Activated T-cell treated with anti-CD3 and anti-CD28 coated beads, Interleukin-2, amount 50 U/mL, for 48 hours (primary cell): ENCODE measurements around the gene SSTR4.

ENCODE experiments used
- DNase-seq, 2 experiments: peaks; one replicate each; pipeline ENCODE4 v3.0.0-alpha.2; 2020

SSTR4 gene

DNA sequence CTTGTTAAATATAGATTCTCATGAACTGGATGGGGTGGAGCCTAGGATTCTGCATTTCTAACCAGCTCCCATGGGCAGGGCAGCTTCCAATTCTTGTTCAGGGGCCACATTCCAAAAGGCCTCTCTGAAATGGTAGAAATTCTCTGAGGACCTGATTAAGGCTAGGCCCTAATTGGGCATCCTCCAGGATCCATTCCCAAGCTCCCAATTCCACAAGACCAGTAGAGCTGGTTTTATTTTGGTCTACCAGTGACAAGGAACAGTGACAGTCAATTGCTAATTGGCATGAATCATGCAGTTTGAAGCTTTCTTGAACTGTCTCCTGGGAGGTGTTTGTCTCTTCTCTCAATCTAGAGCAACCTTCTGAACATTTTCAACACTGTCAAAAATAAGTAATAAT lies 11.3 kb downstream of the SSTR4 start:
- DNase-seq = no peak

DNA sequence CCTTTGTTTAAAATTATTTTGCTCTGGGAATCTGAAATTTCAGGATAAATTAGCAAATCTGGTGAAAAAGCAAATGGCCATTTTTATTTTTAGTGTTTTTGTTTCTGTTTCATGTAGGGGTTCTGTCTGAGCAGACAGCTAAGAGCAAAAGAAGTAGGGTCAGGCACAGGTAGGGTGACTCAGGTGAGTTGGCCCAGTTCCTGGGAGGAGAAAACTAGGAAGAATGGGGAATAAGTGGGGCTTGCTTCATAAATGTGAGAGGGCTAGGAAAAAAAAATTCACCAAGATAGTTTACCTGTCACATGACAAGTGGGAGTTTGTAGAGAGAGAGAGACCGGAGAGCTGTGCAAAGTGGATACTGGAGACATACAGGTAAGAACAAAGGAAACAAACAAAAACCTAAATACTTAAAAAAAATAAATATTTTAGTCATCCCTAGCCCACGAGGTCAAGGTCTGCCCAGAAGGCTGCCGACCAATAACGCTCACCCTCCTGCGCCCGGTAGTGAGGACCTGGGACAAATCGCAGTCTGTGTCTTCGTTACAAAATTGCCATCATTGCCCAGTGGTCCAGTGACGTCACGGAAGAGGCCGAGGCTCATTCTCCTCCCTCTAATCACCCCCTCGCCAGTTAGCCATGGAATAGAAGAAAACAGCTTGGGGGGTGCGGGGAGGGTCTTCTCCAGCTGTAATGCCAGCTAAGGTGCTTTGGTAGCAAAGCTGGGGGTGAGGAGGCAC lies 12.1 kb downstream of the SSTR4 start:
- no peak for DNase-seq

DNA sequence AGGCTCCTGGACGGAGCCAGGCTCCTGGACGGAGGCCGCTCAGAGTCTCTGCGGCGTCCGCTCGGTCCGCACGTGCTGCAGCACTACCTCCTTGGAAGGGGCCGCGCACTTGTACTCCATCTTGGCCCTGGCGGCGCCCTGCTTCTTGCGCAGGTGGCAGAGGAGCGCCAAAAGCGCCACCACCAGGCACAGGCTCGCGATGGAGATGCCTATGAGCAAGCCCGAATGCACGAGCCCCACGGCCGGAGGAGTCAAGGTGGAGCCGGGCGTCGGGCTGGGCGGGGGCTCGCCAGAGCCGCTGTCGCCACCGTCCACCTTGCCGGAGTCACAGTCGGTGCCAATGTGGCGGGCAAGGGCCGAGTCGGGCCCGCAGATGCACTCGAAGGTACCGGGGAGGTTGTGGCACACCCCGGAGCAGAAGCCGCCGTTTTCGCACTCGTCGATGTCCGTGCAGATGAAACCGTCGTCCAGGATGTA lies 12.7 kb downstream of the SSTR4 start:
- DNase-seq = peak in 1 of 2 experiments; percentile 31

DNA sequence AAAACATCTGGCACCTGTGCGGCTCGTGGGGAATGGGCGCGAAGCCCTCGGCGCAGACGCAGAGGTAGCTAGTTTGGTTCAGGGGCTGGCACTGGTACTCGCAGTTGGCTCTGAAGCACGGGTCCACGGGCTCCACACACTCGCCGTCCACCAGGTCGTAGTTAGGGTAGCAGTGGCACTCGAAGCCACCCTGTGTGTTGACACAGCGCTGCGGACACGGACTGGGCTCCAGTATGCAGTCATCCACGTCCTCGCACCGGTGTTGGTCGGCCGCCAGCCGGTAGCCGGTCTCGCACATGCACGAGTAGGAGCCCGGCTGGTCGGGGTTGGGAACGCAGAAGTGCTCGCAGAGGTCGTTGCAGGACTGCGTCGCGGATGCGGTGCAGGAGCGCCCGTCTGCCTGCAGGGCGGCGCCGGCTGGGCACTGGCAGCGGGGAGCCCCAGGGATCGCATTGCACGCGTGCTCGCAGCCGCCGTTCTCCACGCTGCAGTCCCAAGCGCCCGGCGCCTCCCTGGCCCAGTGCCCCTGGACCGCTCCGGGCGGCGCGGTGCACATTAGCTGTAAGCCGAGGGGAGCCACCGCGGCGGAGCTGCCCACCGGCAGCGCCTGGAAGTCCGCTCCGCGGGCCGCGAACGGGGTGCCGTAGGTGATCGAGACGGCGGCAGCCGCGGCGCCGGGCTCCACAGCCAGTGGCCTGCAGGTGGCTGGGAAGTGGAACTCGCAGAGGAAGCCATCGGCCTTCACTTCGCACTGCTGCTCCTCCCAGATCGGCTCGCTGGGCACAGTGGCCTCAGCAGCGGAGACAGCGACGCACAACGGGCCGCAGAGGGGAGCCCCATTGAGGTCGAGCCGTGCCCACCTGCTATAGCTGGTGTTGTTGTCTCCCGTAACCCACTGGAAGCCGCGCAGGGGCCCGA lies 13.4 kb downstream of the SSTR4 start:
- peak; percentile 51 to 59 for DNase-seq

DNA sequence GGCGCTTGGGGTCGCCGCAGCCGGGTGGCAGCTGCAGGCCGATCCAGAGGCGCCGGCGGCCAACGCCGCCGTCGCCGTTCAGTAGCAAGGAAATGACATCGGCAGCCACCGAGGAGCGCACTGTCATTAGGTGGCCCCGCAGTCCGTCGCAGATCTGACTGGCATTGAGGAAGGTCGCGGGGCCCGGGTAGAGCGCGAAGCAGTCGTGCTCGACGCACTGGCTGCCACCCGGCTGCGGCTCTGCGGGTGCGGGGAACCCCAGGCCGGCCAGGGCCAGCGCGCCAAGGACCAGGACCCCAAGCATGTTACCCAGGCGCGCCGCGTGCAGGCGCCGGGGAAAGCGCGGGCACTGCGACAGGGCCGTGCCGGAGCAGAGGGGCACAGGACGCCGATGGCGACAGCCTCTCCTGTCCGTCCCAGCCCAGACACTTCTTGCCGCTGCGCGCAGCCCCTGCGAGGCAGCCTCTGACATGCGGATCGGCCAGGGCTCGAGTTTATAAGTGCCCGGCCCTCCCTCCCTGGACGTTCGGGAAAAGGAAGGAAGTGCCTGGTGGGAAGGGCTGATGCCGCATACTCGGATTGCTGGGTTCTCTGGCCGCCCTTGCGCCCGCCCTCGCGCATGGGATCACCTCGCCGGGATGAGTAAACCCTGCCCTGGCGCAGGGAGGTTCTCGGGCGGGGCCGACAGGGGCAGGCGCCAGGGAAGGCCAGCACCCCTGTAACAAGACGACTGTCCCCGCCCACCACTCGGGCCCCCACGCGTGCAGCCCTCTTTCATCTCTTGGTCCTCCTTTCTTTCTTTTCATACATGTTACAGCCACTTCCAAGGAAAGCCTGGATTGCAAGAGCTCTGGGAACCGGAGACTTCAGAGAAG lies 14.3 kb downstream of the SSTR4 start, which contains the start of gene THBD:
THBD (minus strand) TSS at position 472 of the 875 bp plus-strand sequence; CDS start at position 304, 168 bp downstream.
- peak; percentile 27 to 32 for DNase-seq

DNA sequence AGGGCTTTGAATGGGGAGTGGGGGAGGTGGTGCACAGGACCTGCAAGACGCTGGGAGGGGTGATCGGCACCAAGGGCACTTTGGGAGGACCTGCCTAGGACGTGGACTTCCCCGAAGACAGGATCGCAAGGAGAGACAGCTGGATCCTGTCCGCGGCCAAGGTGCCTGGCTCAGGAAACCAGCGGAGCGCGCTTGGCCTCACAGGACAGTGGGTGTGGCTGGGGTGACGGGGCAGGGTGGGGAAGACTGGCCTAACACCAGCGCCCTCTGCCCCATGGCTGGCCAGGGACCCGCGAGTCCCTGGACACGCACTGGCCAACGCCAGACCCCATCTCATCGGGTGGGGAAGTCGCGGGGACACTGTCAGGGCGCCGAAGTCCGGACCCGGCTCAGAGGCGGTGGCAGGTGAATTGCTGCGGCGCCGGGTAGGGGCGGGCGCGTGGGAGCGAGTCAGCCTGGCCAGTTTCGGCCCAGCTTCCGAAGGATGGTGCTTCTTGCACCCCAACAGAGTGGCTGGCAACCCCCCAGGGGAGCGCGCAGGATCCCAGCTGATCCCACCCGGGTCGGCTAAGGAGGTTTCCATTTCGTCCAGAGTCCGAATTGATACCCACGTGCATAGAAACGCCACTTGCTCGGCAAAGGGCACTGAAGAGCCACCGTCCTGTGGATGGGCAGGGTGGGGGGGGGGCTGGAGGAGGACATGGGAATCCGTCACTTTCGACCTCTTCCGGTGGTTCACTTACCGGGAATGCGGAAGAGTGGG lies 15.1 kb downstream of the SSTR4 start:
- DNase-seq = peak in 1 of 2 experiments; percentile 19

DNA sequence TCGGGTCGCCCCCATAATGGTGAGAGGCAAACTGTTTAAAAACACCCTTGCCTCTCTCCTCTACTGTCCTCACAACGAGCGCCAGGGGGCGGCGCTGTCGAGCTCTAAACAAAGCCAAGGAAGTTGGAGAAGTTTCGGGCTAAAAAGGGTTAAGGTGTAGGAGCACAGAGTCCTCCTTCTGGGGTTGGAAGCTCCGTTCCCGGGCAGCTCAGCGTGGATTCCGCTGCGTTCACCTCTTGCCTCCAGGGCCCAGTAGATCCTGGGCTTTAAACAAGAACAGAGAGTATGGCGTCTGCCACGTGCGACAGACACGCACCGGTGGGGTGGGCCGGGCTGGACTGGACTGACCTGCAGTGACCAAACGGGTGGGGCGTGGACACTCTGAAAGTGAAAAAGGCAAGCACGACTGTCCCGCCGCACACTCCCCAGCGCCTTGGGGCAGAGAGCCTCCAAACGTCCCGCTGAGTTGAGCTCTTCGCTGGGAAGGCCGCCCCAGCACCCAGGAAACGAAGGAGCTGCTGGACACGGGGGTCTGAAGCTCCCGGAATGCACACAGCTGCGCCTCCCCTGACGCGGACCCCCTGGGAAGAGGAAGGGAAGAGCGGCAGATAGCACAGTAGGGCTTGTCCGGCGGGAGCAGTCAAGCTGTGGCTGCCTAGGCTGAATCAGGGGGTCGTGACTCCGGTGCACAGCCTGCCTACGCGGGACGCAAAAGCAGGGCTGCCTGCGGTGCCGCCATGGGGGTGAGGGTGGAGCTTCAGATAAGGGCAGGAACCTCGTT lies 15.9 kb downstream of the SSTR4 start:
- peak; percentile 61 to 72 for DNase-seq

DNA sequence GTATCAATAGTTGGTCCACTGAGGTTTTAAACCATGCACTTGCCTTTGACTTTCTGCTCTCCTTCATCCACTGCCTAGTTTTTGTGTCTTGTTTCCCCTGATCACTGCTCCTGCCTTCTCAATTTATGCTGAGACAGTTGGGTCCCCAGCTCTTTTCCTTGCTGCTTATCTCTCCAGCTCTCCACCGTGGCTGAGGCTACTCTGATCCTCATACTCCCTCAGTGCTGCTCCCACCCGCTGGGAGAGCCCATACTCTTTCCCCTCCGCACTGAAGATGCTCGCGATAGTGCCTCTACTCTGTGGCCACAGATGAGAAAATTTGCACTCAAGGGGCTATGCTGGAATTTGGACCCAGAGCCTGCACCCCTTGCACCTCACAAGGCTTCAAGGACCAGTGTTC lies 17.8 kb downstream of the SSTR4 start:
- DNase-seq = no peak

DNA sequence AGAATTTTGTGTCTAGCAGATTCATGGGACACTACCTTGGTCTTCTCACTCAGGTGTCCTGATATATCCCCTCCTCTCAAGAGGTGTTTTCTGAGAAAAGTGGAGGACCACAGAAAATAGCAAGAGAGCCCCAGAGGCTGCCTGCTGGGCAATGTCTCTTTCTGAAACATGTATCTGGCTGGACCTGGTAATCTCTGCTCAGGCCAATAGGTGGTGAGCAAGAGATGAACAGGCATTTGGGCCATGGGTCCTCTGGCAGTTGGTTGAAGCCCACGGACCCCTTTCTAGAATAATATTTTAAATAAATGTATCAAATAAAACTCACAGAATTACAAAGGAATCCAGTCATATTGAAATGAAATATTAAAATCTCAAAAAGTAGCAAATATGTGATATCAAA lies 23.1 kb downstream of the SSTR4 start:
- DNase-seq = no peak

DNA sequence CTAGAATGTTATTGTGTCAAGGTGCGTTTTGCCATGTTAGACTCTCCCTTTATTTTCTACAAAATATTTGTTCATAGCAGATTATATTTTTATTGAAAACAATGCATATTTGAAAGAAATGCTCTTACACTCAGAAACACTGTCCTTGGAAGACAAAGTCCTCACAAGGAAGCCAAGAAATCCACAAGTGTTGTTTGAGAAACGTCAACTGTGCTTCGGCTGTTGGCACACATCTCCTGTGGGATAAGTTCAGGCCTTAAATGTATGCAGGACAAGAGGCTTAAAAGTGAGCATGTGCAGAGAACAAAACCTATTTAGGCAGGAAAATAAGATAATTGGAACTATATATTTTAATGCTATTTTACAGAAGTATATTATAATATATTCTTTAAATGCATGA lies 23.9 kb downstream of the SSTR4 start:
- no peak for DNase-seq

DNA sequence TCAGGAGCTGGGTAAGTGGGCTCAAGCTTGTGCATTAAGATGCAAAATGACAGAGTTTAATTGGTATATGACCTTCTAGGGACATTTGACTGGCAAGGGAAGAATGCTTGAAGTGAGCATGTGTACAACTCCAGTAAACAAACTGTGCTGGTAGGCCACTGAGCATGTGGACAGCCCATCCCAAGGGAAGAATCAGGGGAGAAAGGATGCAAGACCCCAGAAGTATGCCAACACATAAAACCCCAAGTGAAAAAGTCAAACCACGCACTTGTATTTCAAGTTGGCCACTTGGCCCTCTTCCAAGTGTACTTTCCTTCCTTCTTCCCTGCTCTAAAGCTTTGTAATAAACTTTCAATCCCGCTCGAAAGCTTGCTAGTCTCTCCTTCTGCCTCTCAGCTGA lies 24.7 kb downstream of the SSTR4 start:
- no peak for DNase-seq

DNA sequence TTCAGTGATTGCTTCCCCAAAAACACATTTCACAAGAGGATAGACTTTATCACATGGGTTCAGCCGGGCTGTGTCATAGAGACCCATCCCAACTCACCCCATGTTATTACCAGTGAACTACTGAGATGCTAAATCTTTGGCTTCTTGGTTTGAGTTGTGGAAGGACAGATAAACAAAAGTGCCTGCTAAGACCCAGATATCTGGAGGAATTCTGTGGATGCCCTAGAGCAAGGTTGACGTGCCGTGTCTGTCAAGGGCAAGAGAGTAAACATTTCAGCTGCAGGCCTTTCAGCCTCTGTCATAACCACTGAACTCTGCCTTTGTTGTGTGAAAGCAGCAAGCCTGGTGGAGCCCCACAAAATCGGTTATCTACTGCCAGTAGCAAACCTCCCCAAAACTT lies 25.5 kb downstream of the SSTR4 start:
- DNase-seq = no peak

DNA sequence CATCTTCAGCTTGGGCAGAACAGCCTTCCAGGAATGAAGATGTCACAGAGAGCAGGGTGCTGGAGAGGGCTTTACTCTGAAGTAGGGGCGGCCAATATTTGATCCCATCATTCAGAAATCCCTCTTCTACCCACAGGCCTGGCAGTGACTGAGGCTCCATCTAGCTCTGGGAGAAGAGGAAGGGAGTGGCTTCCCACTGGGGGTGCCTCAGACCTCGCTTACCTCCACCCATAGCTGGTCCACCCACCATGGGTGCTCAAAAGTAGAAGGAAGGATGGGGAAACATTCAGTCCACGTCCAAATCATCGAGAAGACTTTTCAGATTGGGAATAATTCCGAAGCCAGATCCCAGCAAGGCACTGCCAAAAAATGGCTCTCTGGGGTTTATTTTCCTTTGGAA lies 26.1 kb downstream of the SSTR4 start:
- DNase-seq = no peak

DNA sequence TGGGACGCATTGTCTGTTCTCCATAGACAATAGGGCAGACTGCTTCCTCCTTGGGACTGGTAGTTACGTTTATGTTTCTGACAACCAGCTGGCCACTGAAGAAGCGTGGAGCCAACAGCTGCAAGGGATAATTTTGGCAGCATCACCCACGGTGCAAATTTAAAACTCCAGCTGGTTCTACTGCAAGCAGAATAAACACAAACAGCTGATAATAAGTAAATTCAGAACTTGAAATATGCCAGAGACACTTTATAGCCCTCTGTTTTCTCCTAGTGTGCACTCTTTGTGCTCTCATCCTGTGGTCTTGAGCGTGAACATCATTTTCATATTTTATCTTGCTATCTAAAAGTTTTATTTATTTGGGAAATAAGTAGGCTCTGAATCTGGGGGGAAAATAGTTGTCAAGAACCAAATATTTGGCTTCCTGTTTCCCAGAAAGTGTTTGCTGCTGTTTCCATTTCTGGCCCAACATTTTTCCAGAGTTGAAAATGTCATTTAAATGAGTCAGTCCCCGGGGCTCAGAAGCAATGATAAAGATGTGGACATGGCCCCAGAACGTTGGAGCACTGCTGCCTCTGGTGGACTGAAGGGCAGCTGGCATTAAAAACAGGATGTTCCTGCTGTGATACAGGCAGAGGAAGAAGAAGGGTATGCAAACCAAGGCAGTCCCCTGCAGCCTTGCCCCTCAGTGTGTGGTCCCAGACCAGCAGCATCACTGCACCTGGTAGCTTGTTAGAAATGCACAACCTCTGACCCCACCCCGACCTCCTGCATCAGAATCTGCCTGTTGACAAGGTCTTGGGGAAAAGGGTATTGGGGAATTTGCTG lies 26.8 kb downstream of the SSTR4 start:
- no peak for DNase-seq

DNA sequence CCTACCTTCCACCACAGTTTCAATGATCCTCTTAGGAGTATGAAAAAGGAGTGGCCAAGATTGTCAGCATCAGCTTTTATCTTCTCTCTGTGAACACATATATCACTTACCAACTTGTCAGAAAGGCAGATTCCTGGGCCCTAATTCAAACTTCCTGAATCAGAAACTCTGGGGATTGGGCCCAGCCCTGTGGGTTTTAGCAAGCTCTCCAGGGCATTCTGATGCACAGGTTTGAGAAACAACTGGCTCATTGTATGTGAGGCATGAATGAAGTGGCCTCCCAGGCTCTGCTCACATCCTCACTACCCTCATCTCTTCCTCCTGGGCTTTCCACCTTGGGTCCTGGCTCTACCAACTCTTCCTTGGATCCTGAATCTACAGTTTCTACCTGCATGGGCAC lies 27.5 kb downstream of the SSTR4 start:
- no peak for DNase-seq

DNA sequence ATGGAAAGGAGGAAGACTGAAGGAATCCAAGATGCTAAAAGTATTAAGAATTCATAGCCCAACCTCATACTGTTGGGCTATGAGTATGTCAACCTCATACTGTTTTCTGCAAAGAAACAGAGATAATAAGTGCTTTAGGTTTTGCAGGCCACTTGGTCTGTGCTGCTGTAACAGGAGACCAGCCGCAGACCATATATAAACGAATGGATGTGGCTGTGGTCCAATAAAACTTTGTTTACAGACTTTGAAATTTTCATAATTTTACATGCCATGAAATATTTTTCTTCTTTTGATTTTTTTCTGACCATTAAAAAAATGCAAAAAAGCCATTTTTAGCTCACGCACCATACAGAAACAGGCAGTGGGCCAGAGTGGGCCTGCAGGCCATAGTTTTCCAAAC lies 28.1 kb downstream of the SSTR4 start:
- no peak for DNase-seq

DNA sequence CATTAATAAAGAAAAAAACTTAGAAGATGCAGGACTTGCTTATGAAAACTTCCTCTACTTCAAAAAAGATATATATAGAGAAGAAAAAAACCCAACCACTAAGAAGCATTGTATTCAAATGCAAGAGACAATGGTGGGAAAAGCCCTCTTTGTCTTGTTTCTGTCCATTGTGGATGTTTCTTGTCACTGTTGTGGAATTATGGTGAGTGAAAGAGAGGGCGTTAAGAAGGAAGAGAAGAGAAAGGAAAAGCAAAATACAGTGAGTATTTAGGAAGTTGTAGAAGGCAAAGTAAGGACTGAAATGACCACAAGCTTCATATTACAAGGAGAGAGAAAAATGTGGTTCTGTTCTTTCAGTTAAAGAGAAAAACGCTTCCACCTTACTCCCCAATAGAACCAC lies 28.5 kb downstream of the SSTR4 start:
- DNase-seq = no peak

DNA sequence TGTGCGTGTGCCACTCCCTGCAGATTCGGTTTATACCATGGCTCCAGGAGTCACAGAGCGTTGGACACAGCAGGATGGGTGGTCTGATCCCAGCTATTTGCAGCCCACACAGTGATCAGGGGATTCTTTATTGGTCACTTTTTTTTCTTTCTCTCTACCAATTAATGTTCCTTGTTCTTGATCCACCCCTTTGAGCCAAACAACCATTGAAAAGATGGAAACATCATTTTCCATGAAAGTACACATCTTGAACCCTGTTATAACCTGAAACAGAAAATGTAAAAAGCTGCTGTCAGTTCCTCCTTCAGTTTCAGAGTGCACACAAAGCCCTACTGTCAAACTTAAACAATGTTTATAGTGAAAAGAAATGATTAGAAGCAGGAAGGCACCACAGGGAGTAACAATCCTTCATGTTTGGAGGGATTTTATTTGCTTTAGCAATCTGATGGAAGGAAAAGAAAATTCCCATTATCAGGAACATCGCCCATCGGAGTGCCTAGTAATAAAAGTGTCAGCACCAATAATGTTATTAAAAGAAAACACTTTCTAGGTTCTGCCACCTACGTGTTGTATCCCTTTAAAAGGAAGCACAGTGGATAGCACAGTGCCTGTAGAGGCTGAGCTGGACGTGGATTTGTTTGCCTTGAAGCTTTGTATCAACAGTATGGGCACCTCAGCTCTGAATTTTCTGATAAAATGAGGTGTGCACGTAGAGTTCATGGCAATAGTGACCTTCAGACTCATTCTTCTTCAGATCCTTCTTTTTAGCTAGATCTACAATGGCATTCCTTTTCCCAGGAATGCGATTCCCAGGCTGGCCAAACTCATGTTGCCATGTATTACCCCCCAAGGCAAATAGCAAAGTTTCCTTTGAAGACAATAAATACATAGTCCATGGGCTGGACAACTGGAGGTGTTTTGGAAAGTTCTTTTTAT lies 30.4 kb downstream of the SSTR4 start:
- no peak for DNase-seq

DNA sequence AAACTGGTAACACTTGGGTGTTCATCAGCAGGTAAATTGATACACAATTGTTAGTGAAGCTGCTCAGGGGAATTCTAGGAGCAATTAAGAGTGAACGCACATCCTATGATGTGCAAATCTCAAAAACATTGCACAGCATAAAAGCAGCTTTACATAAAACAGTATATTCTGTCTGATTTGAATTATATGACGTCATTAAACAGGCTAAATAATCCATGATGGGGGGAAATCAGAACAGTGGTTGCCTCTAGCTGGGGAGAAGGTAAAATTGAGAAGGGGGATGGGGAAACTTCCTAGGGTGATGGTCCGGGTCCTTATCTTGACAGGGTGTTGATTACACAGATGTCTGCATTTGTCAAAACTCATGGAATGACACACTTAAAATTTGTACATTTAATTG lies 31.7 kb downstream of the SSTR4 start:
- DNase-seq = no peak
